HG02981 (cell line): ENCODE results near the gene CTSG.
"Not testable (repeated sequence)": the region's sequence is repeated elsewhere in the genome, so short reads cannot be mapped to it uniquely, and the experiment has no call there.

ENCODE experiments used
- ATAC-seq: cut with Tn5 transposase; IDR thresholded peaks from one replicate; pipeline ENCODE4 v1.9.1; 2021; ENCODE audit warnings: mild to moderate bottlenecking, moderate library complexity; ENCODE audit not compliant: unreplicated experiment

The CTSG gene

DNA sequence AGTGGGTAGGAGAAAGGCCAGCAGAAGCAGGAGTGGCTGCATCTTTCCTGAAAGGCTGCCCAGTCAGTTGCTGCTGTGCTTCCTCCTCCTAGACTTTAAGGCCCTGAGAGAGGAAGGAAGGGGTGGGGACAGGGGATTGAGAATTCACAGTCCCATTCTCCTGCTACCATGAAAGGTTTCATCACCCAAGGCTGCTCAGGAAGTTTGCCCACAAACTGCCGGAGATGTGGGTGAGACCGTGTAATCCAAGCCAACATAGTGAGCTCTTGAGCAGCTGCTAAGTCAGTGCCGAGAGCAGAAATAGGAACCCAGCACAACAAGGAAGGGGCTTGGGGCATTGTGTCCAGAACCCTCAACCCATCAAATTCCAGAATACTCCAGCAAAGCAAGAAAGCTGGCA lies at the start of gene CTSG:
CTSG (minus strand) TSS at position 69 of the 400 bp plus-strand sequence; CDS start at position 42, 27 bp downstream.
- ATAC-seq = no peak

DNA sequence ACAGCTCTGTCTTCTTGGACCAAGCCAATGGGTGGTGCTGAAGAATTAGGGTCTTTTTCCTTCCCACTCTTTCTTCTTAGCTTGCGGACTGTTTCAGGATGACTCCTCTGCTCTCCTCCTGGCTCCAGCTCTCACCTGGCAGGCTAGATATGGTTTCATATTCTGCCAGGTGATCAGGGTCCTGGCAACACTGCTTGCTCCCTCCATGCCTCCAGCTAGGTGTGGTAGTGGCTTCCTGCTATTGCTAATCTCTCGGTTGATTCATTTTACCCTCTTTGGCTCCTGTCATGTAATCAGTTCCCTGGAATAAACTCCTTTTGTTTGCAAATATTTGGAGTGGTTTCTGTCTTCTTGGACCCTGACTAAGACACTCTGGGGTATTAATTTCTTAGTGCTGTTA lies 37.7 kb upstream of the CTSG start:
- no peak for ATAC-seq

DNA sequence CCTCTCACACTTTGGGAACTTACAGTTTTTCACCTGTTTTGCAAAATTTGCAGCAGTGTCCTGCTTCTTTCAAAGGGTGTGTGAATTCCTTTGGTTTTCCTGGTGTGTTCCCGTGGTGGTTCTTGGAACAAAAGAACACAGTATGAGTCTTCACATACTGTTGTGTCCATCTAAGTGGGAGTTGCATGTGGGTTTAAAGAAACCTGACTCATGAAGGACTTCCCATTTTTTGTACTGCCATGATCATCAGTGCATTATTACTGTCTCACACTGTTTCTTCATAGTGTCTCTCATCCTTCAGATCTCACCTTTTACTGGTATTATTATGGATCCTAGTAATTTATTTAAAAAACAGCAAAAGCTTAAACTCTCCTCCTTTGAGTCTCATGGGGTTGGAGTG lies 37.2 kb upstream of the CTSG start:
- no peak for ATAC-seq

GRCh38 chr14:24612196-24612595 lies 36.1 kb upstream of the CTSG start:
- no peak for ATAC-seq

- ATAC-seq = no peak
Measured at GRCh38 chr14:24609655-24610344, 33.8 kb upstream of the CTSG start, which contains the start of gene GZMH. TSS of gene GZMH (minus strand) at chr14:24609685. CDS start at chr14:24609613, 72 bp downstream.

GRCh38 chr14:24607635-24608514 lies 31.8 kb upstream of the CTSG start:
- no peak for ATAC-seq

DNA sequence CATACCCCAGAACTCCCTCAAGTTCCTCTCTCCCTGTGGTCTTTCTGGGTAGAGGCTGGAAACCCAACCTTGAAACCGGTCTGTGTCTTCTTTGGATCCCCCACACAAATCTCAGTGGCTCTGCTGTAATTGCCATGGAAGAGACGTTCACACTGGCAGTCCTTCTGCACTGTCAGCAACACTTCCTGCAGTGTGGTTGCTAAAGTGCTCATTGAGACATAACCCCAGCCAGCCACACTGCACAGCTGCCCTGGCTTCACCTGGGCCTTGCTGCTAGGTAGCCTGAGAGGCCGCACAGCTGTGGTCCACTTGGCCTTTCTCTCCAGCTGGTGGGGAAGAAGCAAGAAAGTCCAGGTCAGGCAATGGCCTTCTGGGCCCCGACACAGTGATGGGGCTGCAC lies 31.0 kb upstream of the CTSG start:
- no peak for ATAC-seq

DNA sequence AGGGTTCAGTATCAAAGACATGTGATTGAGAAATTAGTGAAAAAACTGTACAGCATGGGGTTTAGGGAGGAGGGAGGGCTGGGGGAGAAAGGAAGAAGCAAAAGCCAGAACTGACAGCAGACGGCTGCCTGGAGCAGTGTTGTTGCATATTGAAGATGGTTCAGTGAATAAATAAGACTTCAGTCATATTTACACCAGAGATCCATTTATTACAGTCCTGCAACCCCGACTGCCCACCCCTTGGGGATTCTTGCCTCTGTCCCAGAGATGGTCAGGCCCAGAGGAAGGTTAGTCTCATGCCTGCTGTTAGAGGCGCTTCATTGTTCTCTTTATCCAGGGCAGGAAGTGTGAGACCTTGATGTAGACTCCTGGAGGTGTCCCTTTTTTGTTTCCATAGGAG lies 30.2 kb upstream of the CTSG start:
- no peak for ATAC-seq

DNA sequence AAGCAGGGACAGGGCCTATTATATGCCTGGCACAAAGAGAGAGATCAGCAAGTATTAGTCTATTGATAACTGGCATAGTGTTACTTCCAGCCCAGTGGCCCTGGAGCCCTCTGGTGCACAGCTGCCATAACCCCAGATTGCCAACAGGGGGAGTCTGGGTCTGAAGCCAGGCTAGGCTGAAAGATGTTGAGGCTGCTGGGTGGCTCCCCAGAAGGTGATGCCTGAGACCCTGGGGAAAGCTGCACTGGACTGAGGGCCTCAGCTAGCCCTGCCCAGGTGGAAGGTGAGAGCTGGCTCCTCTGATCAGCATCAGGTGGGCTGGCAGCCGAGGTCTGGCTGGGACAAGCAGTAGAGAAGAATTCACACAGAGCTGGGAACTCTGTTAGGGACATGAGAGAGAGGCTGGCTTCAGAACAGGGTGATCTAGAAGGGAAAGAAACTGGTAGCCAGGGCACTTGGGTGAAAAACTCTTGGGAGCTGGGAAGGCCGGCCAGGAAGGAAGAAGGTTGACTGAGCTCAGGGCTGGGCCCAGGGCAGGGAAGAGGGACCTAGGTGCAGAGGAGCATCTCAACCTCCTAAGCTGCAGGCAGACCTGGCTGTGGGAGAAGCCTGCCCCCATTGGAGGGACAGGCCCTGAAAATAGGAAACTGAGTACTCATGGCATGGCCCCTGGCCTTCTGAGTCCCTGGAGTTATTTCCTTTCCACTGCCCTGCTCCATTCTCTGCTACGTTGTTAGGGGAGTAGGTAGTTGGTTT lies 29.6 kb upstream of the CTSG start:
- ATAC-seq = peak; percentile 91

- ATAC-seq = no peak
Measured at GRCh38 chr14:24597403-24597802, 21.4 kb upstream of the CTSG start.

- ATAC-seq = no peak
Measured at GRCh38 chr14:24595073-24595808, 19.2 kb upstream of the CTSG start.

GRCh38 chr14:24591004-24591403 lies 15.0 kb upstream of the CTSG start:
- ATAC-seq = not testable (repeated sequence)

DNA sequence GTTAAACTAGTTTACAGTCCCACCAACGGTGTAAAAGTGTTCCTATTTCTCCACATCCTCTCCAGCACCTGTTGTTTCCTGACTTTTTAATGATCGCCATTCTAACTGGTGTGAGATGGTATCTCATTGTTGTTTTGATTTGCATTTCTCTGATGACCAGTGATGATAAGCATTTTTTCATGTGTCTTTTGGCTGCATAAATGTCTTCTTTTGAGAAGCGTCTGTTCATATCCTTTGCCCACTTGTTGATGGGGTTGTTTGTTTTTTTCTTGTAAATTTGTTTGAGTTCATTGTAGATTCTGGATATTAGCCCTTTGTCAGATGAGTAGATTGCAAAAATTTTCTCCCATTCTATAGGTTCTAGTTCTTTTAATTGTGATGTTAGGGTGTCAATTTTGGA lies 8.4 kb upstream of the CTSG start:
- not testable (repeated sequence) for ATAC-seq

DNA sequence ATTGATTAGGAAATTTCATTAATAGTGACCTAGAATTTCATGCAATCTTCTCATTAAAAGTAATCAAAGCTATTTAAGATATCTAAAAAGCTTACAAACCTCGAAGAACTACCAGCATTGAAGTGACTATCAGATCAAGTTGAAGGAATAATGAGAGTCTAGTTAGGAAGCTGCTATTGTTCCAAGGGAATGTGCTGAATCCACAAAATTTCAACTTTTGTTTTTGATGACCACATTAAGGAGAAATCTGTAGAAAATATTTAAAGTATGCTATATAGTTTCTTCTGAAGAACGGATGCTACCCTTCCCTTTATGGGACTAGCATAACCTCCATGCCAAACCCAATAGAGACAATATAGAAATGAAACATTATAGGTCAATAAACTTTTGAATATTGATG lies 2.5 kb upstream of the CTSG start:
- no peak for ATAC-seq

DNA sequence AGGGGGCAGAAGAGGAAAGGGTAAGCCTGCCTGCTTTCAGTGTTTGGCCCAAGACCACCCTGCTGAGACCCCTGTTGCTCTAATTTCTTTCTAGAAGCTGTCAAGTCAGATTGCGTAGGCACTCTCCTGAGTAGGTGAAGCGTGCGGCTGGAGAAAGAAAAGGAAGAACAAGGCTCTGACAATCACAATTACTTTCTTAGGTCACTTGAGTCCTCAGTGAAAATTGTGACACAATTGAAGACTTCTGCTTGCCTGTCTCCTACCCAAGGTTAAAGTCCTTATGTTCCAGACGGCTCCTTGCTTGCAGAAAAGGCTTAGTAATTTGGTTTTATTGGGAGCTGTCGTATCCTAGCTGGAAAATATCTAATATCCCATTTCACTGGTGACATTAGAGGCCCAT lies 721 bp upstream of the CTSG start:
- ATAC-seq = no peak

DNA sequence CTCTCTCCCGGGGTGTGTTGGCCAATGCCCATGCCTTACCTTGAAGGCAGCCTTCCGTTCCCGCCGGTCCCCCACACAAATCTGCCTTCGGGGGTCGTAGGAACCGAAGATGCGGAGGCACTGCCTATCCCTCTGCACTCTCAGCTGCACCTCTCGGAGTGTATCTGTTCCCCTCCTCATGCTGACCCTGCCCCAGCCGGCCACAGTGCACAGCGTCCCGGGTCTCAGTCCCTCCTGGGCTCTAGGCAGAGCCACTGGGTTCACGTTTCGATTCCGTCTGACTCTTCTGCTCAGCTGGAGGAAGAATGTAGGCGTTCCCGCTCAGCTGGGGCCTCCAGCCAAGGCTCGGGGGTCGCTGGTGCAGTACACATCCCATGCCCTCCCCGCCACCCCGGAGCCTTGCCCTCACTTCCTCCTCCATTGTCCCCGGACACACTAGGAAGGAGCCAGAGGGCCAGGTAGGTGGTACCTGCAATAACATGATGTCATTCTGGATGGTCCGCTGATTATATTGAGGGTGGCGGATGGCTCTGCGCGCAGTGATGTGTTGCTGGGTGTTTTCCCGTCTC lies 1.8 kb downstream of the CTSG start:
- no peak for ATAC-seq

DNA sequence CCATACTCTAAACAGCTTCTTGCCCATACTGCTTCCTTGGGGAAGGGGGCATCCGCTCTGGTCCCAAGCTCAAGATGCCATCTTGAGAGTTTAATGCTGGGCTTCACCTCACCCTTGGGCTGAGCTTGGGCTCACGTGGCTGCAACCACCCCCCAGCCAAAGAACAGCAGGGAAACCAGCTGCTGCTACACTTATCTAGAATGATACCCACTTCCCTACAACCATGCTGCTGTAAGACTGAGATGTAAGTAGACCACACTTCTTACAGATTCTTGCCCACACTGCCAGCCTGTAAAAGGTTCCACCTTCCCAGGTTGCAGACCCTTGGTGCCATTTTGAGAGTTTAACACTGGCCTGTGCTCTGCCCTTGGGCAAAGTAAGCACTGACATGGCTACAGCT lies 9.7 kb downstream of the CTSG start:
- no peak for ATAC-seq

GRCh38 chr14:24565766-24566165 lies 10.3 kb downstream of the CTSG start:
- no peak for ATAC-seq

GRCh38 chr14:24563505-24563904 lies 12.5 kb downstream of the CTSG start:
- ATAC-seq = no peak

DNA sequence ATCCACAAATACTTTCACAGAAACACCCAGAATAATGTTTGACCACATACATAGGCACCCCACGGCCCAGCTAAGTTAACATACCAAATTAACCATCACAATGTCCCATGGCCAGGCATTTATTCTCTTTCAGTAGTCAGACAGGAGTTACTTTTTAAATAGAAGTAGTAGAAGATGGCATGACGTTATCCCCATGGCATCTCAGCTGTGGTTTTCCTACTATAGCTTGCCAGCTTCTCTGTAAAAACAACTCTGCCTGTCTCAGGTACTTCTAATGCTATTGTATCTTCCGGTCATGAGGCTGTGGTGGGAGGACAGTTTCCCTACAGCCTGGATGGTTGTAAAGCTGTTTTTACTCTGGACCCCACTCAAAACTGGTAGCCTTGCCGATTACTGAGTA lies 19.3 kb downstream of the CTSG start:
- ATAC-seq = no peak
